Urothelium cell line (cell line): ENCODE data around the gene SARS1.
"Not testable (repeated sequence)": the region's sequence is repeated elsewhere in the genome, so short reads cannot be mapped to it uniquely, and the experiment has no call there.

ENCODE experiments used
- DNase-seq: peaks from one replicate; pipeline ENCODE4 v3.0.0; 2011; ENCODE audit warnings: low spot score, mixed read lengths
- FAIRE-seq: peaks from 2 replicates; lab custom pipeline; 2011; peaks lifted over from hg19 to GRCh38; lab: Jason Lieb, UNC

Gene SARS1

GRCh38 chr1:109272831-109273547, 59.3 kb downstream of the SARS1 start:
- no peak for FAIRE-seq
- no peak for DNase-seq

- no peak for DNase-seq
- no peak for FAIRE-seq
Observed at GRCh38 chr1:109273570-109274288, 60.0 kb downstream of the SARS1 start.

- FAIRE-seq (peak; percentile 55), DNase-seq (peak; percentile 78)
Observed at GRCh38 chr1:109274533-109275476, 61.1 kb downstream of the SARS1 start.

- FAIRE-seq (no peak), DNase-seq (no peak)
Observed at GRCh38 chr1:109275706-109276345, 62.1 kb downstream of the SARS1 start.

GRCh38 chr1:109277434-109278204, 63.9 kb downstream of the SARS1 start:
- FAIRE-seq, result peak; percentile 59
- peak; percentile 85 for DNase-seq

GRCh38 chr1:109279615-109280278, 66.0 kb downstream of the SARS1 start:
- DNase-seq, result no peak
- no peak for FAIRE-seq

- no peak for FAIRE-seq
- no peak for DNase-seq
Observed at GRCh38 chr1:109280862-109281261, 67.1 kb downstream of the SARS1 start.

GRCh38 chr1:109281680-109282496, 68.2 kb downstream of the SARS1 start:
- no peak for DNase-seq
- no peak for FAIRE-seq

- no peak for DNase-seq
- no peak for FAIRE-seq
Observed at GRCh38 chr1:109282497-109282951, 68.8 kb downstream of the SARS1 start.

- FAIRE-seq, result peak; percentile 75
- DNase-seq, result peak; percentile 99
Observed at GRCh38 chr1:109282952-109283747, 69.4 kb downstream of the SARS1 start, which contains the start of gene PSRC1. TSS of gene PSRC1 (minus strand) at chr1:109283145.

GRCh38 chr1:109283748-109284600, 70.3 kb downstream of the SARS1 start:
- no peak for DNase-seq
- FAIRE-seq, result no peak

GRCh38 chr1:109286762-109287161, 73.0 kb downstream of the SARS1 start:
- not testable (repeated sequence) for FAIRE-seq, DNase-seq
